Measurements from ENCODE around the gene PACSIN2.

DNA sequence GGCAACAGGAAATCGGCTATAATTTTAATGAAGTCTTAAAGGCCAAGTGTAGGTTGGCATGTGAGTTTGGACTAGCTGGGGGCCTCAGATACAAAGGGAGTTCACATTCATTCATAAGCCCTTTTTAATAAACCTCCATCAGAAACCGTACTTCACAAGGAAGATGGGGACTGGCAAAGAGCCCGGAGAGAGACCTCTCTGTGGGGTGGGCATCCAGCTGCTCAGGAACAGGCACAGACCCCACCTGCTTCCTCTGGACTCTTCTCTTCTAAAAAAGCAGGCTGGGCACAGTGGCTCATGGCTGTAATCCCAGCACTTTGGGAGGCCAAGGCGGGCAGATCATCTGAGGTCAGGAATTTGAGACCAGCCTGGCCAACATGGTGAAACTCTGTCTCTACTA, 154.0 kb downstream of the PACSIN2 start:
- no peak for TF ChIP-seq POLR2A (IDR thresholded peaks at IDR 0.05)
- TF ChIP-seq, protein P1, sequence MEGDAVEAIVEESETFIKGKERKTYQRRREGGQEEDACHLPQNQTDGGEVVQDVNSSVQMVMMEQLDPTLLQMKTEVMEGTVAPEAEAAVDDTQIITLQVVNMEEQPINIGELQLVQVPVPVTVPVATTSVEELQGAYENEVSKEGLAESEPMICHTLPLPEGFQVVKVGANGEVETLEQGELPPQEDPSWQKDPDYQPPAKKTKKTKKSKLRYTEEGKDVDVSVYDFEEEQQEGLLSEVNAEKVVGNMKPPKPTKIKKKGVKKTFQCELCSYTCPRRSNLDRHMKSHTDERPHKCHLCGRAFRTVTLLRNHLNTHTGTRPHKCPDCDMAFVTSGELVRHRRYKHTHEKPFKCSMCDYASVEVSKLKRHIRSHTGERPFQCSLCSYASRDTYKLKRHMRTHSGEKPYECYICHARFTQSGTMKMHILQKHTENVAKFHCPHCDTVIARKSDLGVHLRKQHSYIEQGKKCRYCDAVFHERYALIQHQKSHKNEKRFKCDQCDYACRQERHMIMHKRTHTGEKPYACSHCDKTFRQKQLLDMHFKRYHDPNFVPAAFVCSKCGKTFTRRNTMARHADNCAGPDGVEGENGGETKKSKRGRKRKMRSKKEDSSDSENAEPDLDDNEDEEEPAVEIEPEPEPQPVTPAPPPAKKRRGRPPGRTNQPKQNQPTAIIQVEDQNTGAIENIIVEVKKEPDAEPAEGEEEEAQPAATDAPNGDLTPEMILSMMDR (IDR thresholded peaks at IDR 0.05): no peak

Measured in esophagus squamous epithelium (tissue), 4 donors.